K562 (cell line): ENCODE results near the gene ATF5. TPM values are rescaled to one million over a fixed set of nuclear protein-coding genes. Genes with fewer than 3 reads are reported as not detected.

Experiments used
- CREB1 ChIP-seq, 2 experiments: sonication (generic) in 1 of 2; formaldehyde crosslinking in 1 of 2; IDR thresholded peaks; 2 replicates each; pipeline versions ENCODE4 v1.6.1 to v1.8.0; 2012 to 2022; ENCODE audit warnings: inconsistent platforms in 1 of 2, mild to moderate bottlenecking in 1 of 2, missing genetic modification reagents in 1 of 2, moderate library complexity in 1 of 2
- DDX20 ChIP-seq: fragments of 450-650 bp; IDR thresholded peaks from 2 replicates; pipeline ENCODE4 v1.6.1; 2016; ENCODE audit warnings: missing genetic modification characterization, low read depth, mild to moderate bottlenecking, missing compliant biosample characterization, moderate library complexity
- ESRRA ChIP-seq: fragments of 450-650 bp; IDR thresholded peaks from 2 replicates; pipeline ENCODE4 v1.6.1; 2014; ENCODE audit warnings: low read depth, mild to moderate bottlenecking, moderate library complexity, borderline replicate concordance
- FOXK2 ChIP-seq, 2 experiments: fragments of 450-650 bp; IDR thresholded peaks in 1 of 2; conservative IDR thresholded peaks in 1 of 2; 2 replicates each; pipeline ENCODE4 v1.6.1; 2016; ENCODE audit warnings: low read depth in 2 of 2, mild to moderate bottlenecking in 1 of 2
- GABPA ChIP-seq: fragments of 200-800 bp; sonication (Bioruptor generic); conservative IDR thresholded peaks from 2 replicates; pipeline ENCODE4 v1.6.1; 2016; ENCODE audit warnings: low read depth, missing genetic modification characterization, missing compliant biosample characterization
- ILK ChIP-seq: fragments of 450-650 bp; IDR thresholded peaks from 2 replicates; pipeline ENCODE4 v1.6.1; 2016; ENCODE audit warnings: missing genetic modification characterization, low read depth, mild to moderate bottlenecking, missing compliant biosample characterization, moderate library complexity, borderline replicate concordance
- KDM1A ChIP-seq, 2 experiments: fragments of 450-650 bp; IDR thresholded peaks; 2 replicates each; pipeline ENCODE4 v1.6.1; 2016; ENCODE audit warnings: mild to moderate bottlenecking in 2 of 2
- MITF ChIP-seq: IDR thresholded peaks from 2 replicates; pipeline ENCODE4 v1.6.1; 2014; ENCODE audit warnings: antibody characterized with exemption
- NCOA2 ChIP-seq, 2 experiments: fragments of 450-650 bp; IDR thresholded peaks; 2 replicates each; pipeline ENCODE4 v1.6.1; 2018; ENCODE audit warnings: mild to moderate bottlenecking in 2 of 2, moderate library complexity in 1 of 2; ENCODE audit not compliant: partially characterized antibody in 2 of 2
- USF1 ChIP-seq: sonication (generic); formaldehyde crosslinking; IDR thresholded peaks from 2 replicates; pipeline ENCODE4 v1.9.0; 2022; ENCODE audit warnings: mild to moderate bottlenecking, missing genetic modification reagents
- ZEB2 ChIP-seq: fragments of 450-650 bp; IDR thresholded peaks from 2 replicates; pipeline ENCODE4 v1.6.1; 2016
- ZNF184 ChIP-seq: sonication (generic); formaldehyde crosslinking; IDR thresholded peaks from 2 replicates; pipeline ENCODE4 v1.5.0; 2020; ENCODE audit warnings: missing genetic modification reagents
- ZNF395 ChIP-seq: fragments of 200-800 bp; sonication (Bioruptor generic); IDR thresholded peaks from 2 replicates; pipeline ENCODE4 v1.6.1; 2017; ENCODE audit warnings: missing genetic modification characterization, missing compliant biosample characterization
- ZNF586 ChIP-seq: fragments of 450-650 bp; formaldehyde crosslinking; conservative IDR thresholded peaks from 2 replicates; pipeline ENCODE4 v1.4.0; 2020; ENCODE audit warnings: mild to moderate bottlenecking, moderate library complexity
- ZNF740 ChIP-seq, 3 experiments: fragments of 200-800 bp in 1 of 3; sonication (Bioruptor generic) in 1 of 3; sonication (generic) in 1 of 3; formaldehyde crosslinking in 1 of 3; IDR thresholded peaks; 2 replicates each; pipeline versions ENCODE4 v1.6.1 to v1.8.0; 2016 to 2022; ENCODE audit warnings: mild to moderate bottlenecking in 2 of 3, missing compliant biosample characterization in 2 of 3, missing genetic modification characterization in 2 of 3, missing genetic modification reagents in 1 of 3
- ZNF764 ChIP-seq: fragments of 250-450 bp; sonication (Bioruptor Pico); IDR thresholded peaks from 2 replicates; pipeline ENCODE4 v1.4.0; 2020; ENCODE audit warnings: low read depth, mild to moderate bottlenecking, moderate library complexity
- ZNF830 ChIP-seq: fragments of 250-450 bp; sonication (Bioruptor Pico); IDR thresholded peaks from 2 replicates; pipeline ENCODE4 v1.5.0; 2021; ENCODE audit warnings: mild to moderate bottlenecking
- polyA plus RNA-seq, 8 experiments: library from polyadenylated mRNA; depleted of rRNA in 4 of 8; stranded (reverse) in 5 of 8; unstranded in 3 of 8; fragments of >200 nt; fragmentation: Nextera tagmentation in 2 of 8; fragmentation: Illumina TruSeq in 1 of 8; extraction: Ambion mirVana in 2 of 8; extraction: Trizol in 1 of 8; gene quantifications; 2 replicates each; pipeline versions ENCODE4 v1.2.1 to v1.2.3, GENCODE V29; 2011 to 2014; ENCODE audit warnings: inconsistent platforms in 1 of 8, missing spikeins in 1 of 8
- total RNA-seq, 7 experiments: library from RNA; depleted of rRNA in 6 of 7; stranded (reverse); fragments of >200 nt in 6 of 7; fragmentation: Illumina TruSeq in 2 of 7; extraction: Trizol in 2 of 7; gene quantifications; 2 replicates each; pipeline versions ENCODE4 v1.2.1 to v1.2.3, GENCODE V29; 2011 to 2021; ENCODE audit warnings: low replicate concordance in 1 of 7
- TF ChIP-seq, protein P1 (sequence below): sonication (generic); formaldehyde crosslinking; IDR thresholded peaks from 2 replicates; pipeline ENCODE4 v1.8.0; 2022; ENCODE audit warnings: mild to moderate bottlenecking, missing genetic modification reagents, borderline replicate concordance

Gene ATF5
- total and polyA plus RNA-seq, 9 of the 15 experiments (the other 6 are each of a cell fraction or from before 2014, with no cell fraction given) = 3.0 to 57.6 (median 11.1) TPM

DNA sequence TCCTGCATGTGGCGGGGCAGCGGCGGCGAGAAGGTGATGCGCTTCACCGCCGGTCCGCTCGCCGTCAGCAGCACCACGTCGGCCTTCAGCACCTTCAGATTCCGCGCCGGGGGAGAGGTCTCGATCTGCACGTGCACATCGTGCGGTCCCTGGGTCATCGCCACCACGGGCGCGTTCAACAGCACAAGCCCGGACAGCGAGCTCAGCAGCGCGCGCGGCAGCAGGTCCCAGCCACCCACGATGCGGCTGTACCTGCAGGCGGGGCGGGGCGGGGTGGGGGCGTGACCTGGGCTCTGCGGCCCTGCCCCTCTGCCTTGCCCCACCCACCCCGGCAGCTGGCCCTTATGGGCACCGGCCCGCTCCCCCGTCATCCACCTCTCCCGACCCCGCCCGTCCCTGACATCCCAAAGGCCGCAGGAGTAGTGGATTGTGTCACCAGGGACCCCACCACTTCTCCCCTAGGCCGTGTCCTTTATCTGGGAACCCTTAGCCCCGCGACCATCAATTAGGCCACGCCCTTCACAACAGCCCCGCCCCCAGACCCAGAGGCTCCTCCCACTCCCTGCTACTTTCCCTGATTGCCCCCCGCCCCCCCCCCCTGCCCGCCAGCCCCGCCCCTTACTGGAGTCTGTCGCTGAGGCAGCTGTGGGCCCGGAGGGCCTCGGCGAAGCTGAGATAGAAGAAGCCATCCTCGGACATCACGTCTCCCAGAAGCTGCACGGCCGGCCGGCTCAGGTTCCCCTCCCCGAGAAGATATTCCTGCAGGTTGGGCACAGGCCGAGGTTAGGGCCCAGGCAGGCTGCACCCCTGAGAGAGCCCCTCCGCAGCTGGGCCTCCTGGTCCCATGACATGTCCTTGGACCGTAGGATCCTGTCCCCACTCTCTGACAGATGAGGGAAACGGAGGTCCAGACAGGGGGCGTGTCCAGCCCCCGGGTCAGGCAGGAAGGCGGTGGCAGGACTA, 38.4 kb upstream of the ATF5 start (continued):
- TF ChIP-seq ESRRA = 0 out of 2 replicates have a peak, but pooled peaks have one; percentile 4
- peak; percentile 55; the same call in 1 of the 2 replicates for TF ChIP-seq ZEB2
- TF ChIP-seq DDX20 (tag) = no peak
- no peak for TF ChIP-seq CREB1 (IDR thresholded peaks at IDR 0.05)
- peak; percentile 86 for TF ChIP-seq CREB1 (CRISPR knock-in tag; IDR thresholded peaks at IDR 0.05)
- TF ChIP-seq ZNF184 = no peak
- 0 out of 2 replicates have a peak, but pooled peaks have one; percentile 7 for TF ChIP-seq MITF
- no peak for TF ChIP-seq ZNF586 (CRISPR knock-in tag)
- 0 out of 2 replicates have a peak, but pooled peaks have one; percentile 10 for TF ChIP-seq ZNF395
- 0 out of 4 replicates have a peak, but pooled peaks of 1 of the 2 experiments have one; percentile 3 for TF ChIP-seq FOXK2 (conservative IDR thresholded peaks at IDR 0.05 in 1 of 2, IDR thresholded peaks at IDR 0.05 in 1 of 2; ENCODE audit: low read depth in 2 of 2)
- TF ChIP-seq, protein P1, sequence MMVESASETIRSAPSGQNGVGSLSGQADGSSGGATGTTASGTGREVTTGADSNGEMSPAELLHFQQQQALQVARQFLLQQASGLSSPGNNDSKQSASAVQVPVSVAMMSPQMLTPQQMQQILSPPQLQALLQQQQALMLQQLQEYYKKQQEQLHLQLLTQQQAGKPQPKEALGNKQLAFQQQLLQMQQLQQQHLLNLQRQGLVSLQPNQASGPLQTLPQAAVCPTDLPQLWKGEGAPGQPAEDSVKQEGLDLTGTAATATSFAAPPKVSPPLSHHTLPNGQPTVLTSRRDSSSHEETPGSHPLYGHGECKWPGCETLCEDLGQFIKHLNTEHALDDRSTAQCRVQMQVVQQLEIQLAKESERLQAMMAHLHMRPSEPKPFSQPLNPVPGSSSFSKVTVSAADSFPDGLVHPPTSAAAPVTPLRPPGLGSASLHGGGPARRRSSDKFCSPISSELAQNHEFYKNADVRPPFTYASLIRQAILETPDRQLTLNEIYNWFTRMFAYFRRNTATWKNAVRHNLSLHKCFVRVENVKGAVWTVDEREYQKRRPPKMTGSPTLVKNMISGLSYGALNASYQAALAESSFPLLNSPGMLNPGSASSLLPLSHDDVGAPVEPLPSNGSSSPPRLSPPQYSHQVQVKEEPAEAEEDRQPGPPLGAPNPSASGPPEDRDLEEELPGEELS (CRISPR knock-in tag) = peak; percentile 66; the same call in 1 of the 2 replicates
- TF ChIP-seq KDM1A (IDR thresholded peaks at IDR 0.05) = no peak
- TF ChIP-seq NCOA2 (IDR thresholded peaks at IDR 0.05; ENCODE audit: partially characterized antibody in 2 of 2) = no peak
- peak; percentile 65; the same call in 1 of the 2 replicates for TF ChIP-seq USF1 (CRISPR knock-in tag)
- peak; percentile 51; the same call in 1 of the 2 replicates for TF ChIP-seq ZNF764 (CRISPR knock-in tag)
- no peak for TF ChIP-seq ZNF740 (CRISPR knock-in tag; IDR thresholded peaks at IDR 0.05)
- TF ChIP-seq ZNF740 (tag; IDR thresholded peaks at IDR 0.05) = peak in 1 of 2 experiments; percentile 71; a peak in 2 of 4 replicates
- no peak for TF ChIP-seq GABPA (tag)
- TF ChIP-seq ILK (tag) = no peak
- TF ChIP-seq ZNF830 (CRISPR knock-in tag) = no peak
